GM19099 (cell line): ENCODE data around the gene MND1.

Experiments used
- POLR2A ChIP-seq: IDR thresholded peaks from 3 replicates; pipeline ENCODE4 v1.6.1; 2011; ENCODE audit warnings: low read depth; ENCODE audit not compliant: insufficient read length; ENCODE audit errors: extremely low read depth

The MND1 gene

DNA sequence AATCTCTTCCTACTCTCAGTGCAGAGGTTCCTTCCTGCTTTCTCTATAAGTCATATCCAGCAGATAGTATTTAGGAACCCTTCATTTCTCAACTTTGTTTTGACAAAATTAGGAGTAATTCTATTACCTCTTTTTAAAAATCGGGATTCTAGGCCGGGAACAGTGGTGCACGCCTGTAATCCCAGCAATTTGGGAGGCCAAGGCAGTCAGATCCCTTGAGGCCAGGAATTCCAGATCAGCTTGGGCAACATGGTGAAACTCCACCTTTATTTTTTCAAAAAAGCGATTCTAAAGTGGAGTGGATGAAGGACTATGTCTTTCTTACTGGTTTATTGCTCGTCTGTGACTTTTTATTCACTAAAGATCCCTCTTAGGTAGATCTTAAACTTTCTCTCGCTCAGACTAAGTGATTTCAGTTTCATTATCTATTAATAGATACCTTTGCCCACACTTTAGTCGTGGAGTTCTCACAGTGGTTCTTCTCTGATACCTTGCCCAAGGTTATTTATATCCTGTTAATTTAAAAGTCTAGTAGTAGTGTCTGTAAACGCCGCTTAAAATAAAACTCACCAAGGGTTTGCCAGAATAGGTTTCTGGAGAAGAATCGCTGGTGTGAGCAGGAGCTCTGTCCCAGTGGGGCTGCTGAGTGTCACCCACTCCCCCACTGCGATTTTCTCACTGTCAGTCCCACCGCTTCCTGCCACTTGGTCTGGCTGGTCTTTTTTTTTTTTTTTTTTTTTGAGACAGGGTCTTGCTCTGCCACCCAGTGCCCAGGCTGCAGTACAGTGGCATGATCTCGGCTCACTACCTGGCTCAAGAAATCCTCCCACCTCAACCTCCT is 94.6 kb downstream of the MND1 start:
- no peak for TF ChIP-seq POLR2A

DNA sequence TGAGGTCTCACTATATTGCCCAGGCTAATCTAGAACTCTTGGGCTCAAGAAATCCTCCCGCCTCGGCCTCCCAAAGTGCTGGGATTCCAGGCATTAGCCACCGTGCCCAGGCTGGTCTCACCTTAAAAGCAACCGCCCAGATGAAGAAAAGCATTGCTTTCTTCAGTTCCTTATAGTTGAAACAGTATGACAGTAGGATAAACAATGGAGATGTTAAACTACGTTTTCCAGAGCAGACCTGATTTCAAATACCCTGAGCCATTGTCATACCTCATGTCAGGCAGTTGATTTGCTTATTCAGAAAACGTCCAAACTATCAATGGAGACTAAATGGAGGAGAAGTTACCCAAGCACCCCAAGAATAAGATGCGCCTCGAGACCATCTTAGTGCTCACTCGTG is 95.3 kb downstream of the MND1 start:
- no peak for TF ChIP-seq POLR2A

DNA sequence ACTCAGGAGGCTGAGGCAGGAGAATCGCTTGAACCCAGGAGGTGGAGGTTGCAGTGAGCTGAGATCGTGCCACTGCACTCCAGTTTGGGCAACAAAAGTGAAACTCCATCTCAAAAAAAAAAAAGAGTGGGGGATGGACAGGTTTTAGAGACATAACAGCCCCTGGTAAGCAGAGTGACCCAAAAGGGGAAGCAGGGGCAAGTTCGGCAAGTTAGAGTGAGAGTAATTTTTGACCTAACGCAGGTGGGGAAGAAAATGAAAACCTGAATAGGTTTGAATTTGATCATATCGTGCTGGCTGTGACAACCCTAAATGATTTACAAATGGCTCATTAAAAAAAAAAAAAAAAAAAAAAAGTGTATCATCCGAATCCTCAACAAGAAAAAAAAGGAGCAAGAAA is 96.0 kb downstream of the MND1 start:
- no peak for TF ChIP-seq POLR2A

DNA sequence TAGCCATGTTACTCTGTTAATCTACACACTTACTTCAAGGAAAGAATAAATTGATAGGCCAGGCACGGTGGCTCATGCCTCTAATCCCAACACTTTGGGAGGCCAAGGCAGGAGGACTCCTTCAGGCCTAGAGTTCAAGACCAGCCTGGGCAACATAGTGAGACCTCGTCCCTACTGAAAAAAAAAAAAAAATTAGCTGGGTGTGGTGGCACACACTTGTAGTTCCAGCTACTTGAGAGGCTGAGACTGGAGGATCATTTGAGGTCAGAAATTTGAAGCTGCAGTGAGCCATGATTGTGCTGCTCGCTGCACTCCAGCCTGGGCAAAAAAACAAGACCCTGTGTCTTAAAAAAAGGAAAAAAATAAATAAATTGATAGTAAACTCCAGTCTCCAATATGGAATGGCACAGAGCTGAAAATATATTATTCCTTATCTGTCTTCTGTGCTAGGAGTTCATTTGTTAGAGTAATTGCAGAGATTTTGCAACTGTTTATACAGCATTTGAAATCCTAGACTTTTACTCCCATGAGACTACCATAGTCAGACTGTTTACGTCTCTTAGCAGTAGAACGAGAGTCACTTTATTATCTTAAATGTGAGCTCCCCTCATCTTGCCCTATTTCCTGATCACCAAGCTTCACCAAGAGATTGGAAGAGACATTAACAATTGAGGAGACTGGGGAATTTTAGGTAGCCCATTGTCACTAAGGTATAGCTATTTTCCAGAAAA is 102.9 kb downstream of the MND1 start:
- no peak for TF ChIP-seq POLR2A

DNA sequence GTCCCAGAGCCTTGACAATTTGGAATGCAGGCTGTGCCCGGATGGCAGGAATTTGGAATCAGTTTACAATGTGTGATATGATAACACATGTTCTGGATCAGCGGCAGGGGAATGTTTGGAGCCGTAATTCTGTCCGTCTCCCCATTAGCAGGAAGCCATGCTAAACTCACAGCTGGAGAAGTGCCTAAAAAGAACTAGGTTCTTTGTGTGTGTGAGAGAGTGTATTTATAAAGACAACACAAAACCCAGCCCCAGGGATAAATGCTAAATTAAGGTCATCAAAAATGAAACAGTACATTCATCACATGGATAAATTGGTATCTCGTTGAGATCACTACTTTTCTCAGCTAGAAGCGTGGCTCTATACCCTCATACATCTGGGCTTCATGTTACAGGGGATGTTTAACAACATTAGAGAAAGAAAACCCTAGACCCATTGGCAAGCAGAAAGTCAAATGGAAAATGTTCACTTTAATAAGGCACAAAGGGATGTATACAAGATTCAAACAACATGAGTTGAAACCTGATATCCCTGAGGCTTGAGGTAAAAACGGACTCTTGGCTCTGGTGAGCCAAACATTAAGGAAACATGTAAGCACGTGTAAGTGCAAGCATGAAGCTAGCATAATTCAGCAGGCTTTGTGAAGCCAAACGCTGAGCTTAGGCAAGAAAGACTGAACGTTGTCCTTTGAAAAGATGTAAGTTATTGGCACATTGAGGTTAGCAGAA is 103.7 kb downstream of the MND1 start:
- no peak for TF ChIP-seq POLR2A

DNA sequence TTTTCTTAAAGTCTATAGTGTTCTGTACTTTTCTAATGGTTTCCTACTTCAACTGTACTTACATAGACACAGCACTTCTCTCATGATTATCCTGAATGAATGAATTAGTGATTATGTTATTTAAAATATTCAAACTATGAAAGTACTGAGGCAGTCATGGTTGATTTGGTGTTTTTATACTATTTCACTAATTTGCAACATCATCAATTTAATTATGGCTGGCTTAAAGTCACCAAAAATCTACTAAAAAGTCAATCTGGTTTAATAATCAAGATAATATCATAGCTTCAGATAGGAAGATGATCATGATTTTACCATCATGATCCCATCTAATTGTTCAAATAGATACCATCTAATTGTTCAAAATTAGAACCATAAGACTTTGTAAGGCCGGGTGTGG is 104.8 kb downstream of the MND1 start:
- TF ChIP-seq POLR2A = no peak

DNA sequence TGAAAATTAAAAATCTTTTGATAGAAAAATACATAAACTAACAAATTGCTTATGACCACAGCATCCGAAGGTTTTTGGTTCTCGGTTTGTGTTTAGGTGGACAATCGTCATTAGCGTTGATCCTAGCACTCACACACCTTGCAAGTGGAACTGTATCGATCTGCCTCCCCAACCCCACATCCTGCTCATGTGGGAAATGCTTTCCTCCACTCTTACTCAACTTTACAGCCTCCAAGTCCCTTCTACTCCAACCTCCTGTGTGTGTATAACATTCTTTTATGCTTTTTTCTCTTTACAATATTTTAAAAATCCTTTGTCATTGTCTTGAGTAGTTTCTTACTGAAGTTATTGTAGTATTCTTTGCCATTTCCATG is 106.0 kb downstream of the MND1 start:
- no peak for TF ChIP-seq POLR2A

DNA sequence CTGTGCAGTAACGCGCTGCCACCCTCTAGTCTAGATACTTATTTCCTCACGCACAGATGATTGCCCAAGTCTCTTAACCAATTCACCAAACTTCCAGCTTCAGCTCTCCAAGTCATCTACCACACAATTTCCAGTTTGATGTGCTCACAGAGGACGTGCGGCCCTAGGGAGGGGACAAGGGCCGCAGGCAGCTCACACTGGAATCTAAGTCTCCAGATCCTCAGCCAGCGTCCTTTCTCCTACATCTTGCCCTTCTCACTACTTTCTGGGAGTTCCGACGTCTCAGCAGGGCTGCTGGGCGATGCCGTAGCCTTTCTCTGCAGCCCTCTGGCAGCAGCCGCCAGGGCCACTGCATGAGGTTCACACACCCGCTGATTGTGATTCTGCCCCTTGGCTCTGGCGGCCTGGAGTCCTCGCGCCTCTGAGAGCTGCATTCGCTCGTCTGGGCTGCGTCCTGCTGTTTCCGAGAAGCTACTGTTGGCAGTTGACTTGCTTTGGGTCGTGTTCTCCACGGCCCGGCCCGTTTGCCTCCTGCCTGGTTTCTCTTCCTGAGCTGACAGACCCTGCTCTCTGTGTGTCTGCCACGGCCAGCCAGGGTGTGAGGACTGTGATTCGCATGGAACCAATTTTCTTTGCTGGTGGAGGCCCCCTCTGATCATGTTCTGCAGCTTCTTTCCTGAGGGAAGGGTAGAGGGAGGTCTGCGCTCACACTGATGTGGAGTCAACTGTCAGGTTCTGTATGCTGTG is 107.6 kb downstream of the MND1 start:
- TF ChIP-seq POLR2A = no peak

DNA sequence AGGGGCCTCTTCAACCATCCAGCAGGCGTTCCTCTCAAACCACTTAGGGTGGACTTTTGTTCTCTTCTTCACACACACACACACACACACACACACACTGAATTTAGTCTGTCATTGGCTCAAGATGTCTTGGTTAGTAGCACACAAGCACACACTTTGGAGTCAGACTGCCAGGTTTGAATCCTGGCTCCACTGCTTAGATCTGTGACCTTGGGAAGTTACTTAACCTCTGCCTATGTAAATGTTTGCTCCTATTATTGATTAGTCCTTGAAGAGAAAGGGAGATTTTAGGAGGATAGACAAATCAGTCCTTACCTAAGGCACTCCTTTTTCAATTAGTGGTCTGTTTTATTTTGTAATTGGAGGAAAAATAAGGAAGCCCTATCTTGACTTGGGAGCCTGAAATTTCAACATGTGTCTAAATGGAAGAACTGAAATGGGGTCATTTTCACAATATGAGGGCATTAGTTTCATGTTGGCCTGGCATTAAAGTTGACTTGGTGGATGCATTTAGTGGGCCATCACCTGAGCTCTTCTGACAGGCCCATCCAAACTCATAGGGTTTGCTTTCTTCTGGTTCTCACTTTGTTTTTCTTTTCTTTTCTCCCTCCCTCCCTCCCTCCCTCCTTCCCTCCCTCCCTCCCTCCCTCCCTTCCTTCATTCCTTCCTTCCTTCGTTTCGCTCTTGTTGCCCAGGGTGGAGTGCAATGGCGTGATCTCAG is 108.3 kb downstream of the MND1 start:
- no peak for TF ChIP-seq POLR2A

DNA sequence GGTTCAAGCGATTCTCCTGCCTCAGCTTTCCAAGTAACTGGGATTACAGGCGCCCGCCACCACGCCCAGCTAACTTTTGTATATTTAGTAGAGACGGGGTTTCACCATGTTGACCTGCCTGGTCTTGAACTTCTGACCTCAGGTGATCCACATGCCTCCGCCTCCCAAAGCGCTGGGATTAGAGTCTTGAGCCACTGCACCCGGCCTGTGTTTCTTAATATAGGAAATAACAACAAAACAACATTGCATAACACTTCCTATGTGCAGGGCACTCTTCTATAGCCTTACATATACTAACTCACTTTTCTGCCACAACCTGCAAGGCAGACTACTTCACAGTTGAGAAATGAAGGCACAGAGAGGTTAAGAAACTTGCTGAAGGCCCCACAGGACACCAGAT is 108.9 kb downstream of the MND1 start:
- no peak for TF ChIP-seq POLR2A

DNA sequence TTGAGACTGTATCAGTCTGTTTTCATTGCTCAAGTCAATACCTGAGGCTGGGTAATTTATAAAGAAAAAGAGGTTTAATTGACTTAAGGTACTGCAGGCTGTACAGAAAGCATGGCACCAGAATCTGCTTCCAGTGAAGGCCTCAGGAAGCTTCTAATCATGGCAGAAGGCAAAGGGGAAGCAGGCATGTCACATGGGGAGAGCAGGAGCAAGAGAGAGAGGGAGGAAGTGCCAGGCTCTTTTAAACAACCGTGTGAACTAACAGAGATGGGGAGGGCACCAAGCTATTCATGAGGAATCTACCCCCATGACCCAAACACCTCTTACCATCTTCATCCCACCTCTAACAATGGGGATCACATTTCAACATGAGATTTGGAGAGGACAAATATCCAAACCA is 114.5 kb downstream of the MND1 start:
- no peak for TF ChIP-seq POLR2A

DNA sequence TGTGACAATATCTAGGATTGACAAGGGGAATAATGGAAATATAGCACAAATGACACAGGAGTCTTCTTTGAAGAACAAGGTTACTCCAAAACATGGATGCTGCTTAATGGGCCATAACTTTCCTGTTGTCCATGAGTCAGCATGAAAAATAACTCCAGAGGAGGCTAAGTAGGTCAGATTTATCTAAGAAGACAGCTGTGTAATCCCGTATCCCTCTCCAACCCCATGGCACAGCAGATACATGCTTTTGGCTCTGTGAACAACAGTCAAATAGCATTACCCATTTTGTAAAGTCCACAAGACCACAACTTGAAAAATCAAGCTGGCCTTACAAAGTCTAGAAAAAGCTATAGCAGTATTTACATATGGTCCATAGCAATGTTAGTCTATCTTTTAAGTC is 119.6 kb downstream of the MND1 start:
- no peak for TF ChIP-seq POLR2A
